Panc1 (cell line): Measurements from ENCODE around the gene DCBLD2.

Experiments
- POLR2AphosphoS5 ChIP-seq: IDR thresholded peaks from 2 replicates; pipeline ENCODE4 v1.6.1; 2012; ENCODE audit warnings: mild to moderate bottlenecking, low read depth, low read length, moderate library complexity
- REST ChIP-seq, 2 experiments: IDR thresholded peaks; 2 replicates each; pipeline ENCODE4 v1.6.1; 2011 to 2012; ENCODE audit warnings: low read depth in 2 of 2, control low read depth in 1 of 2, low read length in 1 of 2, mild to moderate bottlenecking in 1 of 2, moderate library complexity in 1 of 2; ENCODE audit not compliant: insufficient read depth in 1 of 2
- TCF7L2 ChIP-seq: IDR thresholded peaks from 2 replicates; pipeline ENCODE4 v1.6.1; 2011; ENCODE audit warnings: mild to moderate bottlenecking, low read depth, low read length, inconsistent platforms
- TF ChIP-seq, protein P1 (sequence below): fragments of 450-650 bp; IDR thresholded peaks from 2 replicates; pipeline ENCODE4 v1.5.1; 2017; ENCODE audit warnings: mild to moderate bottlenecking

GRCh38 chr3:98914210-98915080 lies 12.9 kb upstream of the DCBLD2 start:
- no peak for TF ChIP-seq POLR2AphosphoS5
- TF ChIP-seq, protein P1, sequence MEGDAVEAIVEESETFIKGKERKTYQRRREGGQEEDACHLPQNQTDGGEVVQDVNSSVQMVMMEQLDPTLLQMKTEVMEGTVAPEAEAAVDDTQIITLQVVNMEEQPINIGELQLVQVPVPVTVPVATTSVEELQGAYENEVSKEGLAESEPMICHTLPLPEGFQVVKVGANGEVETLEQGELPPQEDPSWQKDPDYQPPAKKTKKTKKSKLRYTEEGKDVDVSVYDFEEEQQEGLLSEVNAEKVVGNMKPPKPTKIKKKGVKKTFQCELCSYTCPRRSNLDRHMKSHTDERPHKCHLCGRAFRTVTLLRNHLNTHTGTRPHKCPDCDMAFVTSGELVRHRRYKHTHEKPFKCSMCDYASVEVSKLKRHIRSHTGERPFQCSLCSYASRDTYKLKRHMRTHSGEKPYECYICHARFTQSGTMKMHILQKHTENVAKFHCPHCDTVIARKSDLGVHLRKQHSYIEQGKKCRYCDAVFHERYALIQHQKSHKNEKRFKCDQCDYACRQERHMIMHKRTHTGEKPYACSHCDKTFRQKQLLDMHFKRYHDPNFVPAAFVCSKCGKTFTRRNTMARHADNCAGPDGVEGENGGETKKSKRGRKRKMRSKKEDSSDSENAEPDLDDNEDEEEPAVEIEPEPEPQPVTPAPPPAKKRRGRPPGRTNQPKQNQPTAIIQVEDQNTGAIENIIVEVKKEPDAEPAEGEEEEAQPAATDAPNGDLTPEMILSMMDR, result no peak
- TF ChIP-seq REST (IDR thresholded peaks at IDR 0.05; ENCODE audit: insufficient read depth in 1 of 2, low read depth in 2 of 2, low read length in 1 of 2), result no peak
- TF ChIP-seq TCF7L2, result no peak
